ENCODE data around the gene TBC1D3B.

The TBC1D3B gene

GRCh38 chr17:36118477-36119353 lies 57.7 kb downstream of the TBC1D3B start:
- H3K4me3 ChIP-seq (ENCODE audit: low read depth, low read length), result no peak overlapping the region
- no peaks in the 10 kb centered on the region for H3K4me1 ChIP-seq (ENCODE audit: control insufficient read depth in 1 of 2, insufficient read depth in 2 of 2, low read length in 2 of 2)
- no peak overlapping the region for H4K12ac ChIP-seq (ENCODE audit: low read depth, low read length)
- no peak overlapping the region for H4K91ac ChIP-seq (ENCODE audit: low read depth, low read length)
- WGBS (ENCODE audit: extremely low coverage, insufficient coverage, insufficient read length), result no CpG with 5 or more reads among the region's 12 CpGs
- no peak overlapping the region for H2AFZ ChIP-seq (ENCODE audit: insufficient read depth, low read length, poor library complexity)
- no peak overlapping the region for H3K4ac ChIP-seq (ENCODE audit: low read depth, low read length)
- no peak overlapping the region for H4K8ac ChIP-seq (ENCODE audit: low read depth, low read length)
- H3K18ac ChIP-seq (ENCODE audit: low read length), result no peak overlapping the region
- H3K4me2 ChIP-seq (ENCODE audit: low read length), result no peak overlapping the region
- no peak for DNase-seq
- H3K9ac ChIP-seq (ENCODE audit: low read length), result no peak overlapping the region
- no peak overlapping the region for H2BK12ac ChIP-seq (ENCODE audit: low read length)
- no peak overlapping the region for H2BK120ac ChIP-seq (ENCODE audit: insufficient read depth, low read length, poor library complexity)
- H3K27ac ChIP-seq (ENCODE audit: low read depth, low read length), result no peak overlapping the region
- no peak overlapping the region for H2BK5ac ChIP-seq (ENCODE audit: low read depth, low read length, poor library complexity)
- no peaks in the 10 kb centered on the region for H3K27me3 ChIP-seq (ENCODE audit: insufficient read depth, low read length)
- no peaks in the 10 kb centered on the region for H3K79me2 ChIP-seq (ENCODE audit: control insufficient read depth, insufficient read depth, low read length, poor library complexity)
- H2AK5ac ChIP-seq (ENCODE audit: low read length), result no peak overlapping the region
- peaks cover 3% of the 10 kb centered on the region for H3K9me3 ChIP-seq (ENCODE audit: insufficient read depth, low read depth, low read length)
- H3K14ac ChIP-seq (ENCODE audit: low read length), result no peak overlapping the region
- no peaks in the 10 kb centered on the region for H3K79me1 ChIP-seq (ENCODE audit: low read length)
- no peak overlapping the region for H3K23ac ChIP-seq (ENCODE audit: low read length)
- no peaks in the 10 kb centered on the region for H3K36me3 ChIP-seq (ENCODE audit: control insufficient read depth in 1 of 2, insufficient read depth in 2 of 2, low read length in 2 of 2)

GRCh38 chr17:36117505-36118382 lies 58.7 kb downstream of the TBC1D3B start:
- Histone ChIP-seq H3K9me3 (ENCODE audit: insufficient read depth, low read depth, low read length) (peaks cover 3% of the 10 kb centered on the region), H4K8ac (ENCODE audit: low read depth, low read length) (no peak overlapping the region), H4K91ac (ENCODE audit: low read depth, low read length) (no peak overlapping the region), H3K9ac (ENCODE audit: low read length) (no peak overlapping the region), H3K4me3 (ENCODE audit: low read depth, low read length) (no peak overlapping the region), H2BK12ac (ENCODE audit: low read length) (no peak overlapping the region), H4K12ac (ENCODE audit: low read depth, low read length) (no peak overlapping the region), H2BK5ac (ENCODE audit: low read depth, low read length, poor library complexity) (no peak overlapping the region), H3K79me1 (ENCODE audit: low read length) (no peaks in the 10 kb centered on the region), H3K36me3 (ENCODE audit: control insufficient read depth in 1 of 2, insufficient read depth in 2 of 2, low read length in 2 of 2) (no peaks in the 10 kb centered on the region), H2BK120ac (ENCODE audit: insufficient read depth, low read length, poor library complexity) (no peak overlapping the region), H2AK5ac (ENCODE audit: low read length) (no peak overlapping the region), H2AFZ (ENCODE audit: insufficient read depth, low read length, poor library complexity) (no peak overlapping the region), H3K4me2 (ENCODE audit: low read length) (no peak overlapping the region), H3K4ac (ENCODE audit: low read depth, low read length) (no peak overlapping the region), H3K27ac (ENCODE audit: low read depth, low read length) (no peak overlapping the region), H3K27me3 (ENCODE audit: insufficient read depth, low read length) (no peaks in the 10 kb centered on the region), H3K23ac (ENCODE audit: low read length) (no peak overlapping the region), H3K4me1 (ENCODE audit: control insufficient read depth in 1 of 2, insufficient read depth in 2 of 2, low read length in 2 of 2) (no peaks in the 10 kb centered on the region), H3K18ac (ENCODE audit: low read length) (no peak overlapping the region), H3K79me2 (ENCODE audit: control insufficient read depth, insufficient read depth, low read length, poor library complexity) (no peaks in the 10 kb centered on the region), H3K14ac (ENCODE audit: low read length) (no peak overlapping the region)
- DNase-seq, result no peak
- no CpG with 5 or more reads among the region's 5 CpGs for WGBS (ENCODE audit: extremely low coverage, insufficient coverage, insufficient read length)
